Adipocyte (in vitro differentiated cells): ENCODE results near the gene MRPL52.
"Not testable (repeated sequence)": the region's sequence is repeated elsewhere in the genome, so short reads cannot be mapped to it uniquely, and the experiment has no call there.

ENCODE experiments used
- DNase-seq: peaks from one replicate; pipeline ENCODE4 v3.0.0-alpha.2; 2015; ENCODE audit warnings: low read depth
- H3K27me3 ChIP-seq: replicated peaks from 2 replicates; pipeline ENCODE4 v1.7.0; 2013; ENCODE audit warnings: mild to moderate bottlenecking, low read length, moderate library complexity; ENCODE audit not compliant: control insufficient read depth, insufficient read depth
- H3K36me3 ChIP-seq: 2 replicates; pipeline ENCODE4 v1.7.0; 2013; ENCODE audit warnings: low read length, mild to moderate bottlenecking, moderate library complexity; ENCODE audit not compliant: control insufficient read depth, insufficient read depth, severe bottlenecking
- H3K4me1 ChIP-seq: 2 replicates; pipeline ENCODE4 v1.7.0; 2013; ENCODE audit warnings: mild to moderate bottlenecking, low read length, moderate library complexity; ENCODE audit not compliant: control insufficient read depth, insufficient read depth
- H3K4me3 ChIP-seq: 2 replicates; pipeline ENCODE4 v1.7.0; 2013; ENCODE audit warnings: mild to moderate bottlenecking, low read length, moderate library complexity
- H3K9ac ChIP-seq: 2 replicates; pipeline ENCODE4 v1.7.0; 2013; ENCODE audit warnings: mild to moderate bottlenecking, low read length, moderate library complexity
- H3K9me3 ChIP-seq: 2 replicates; pipeline ENCODE4 v1.7.0; 2013; ENCODE audit warnings: mild to moderate bottlenecking, low read length, moderate library complexity; ENCODE audit not compliant: control insufficient read depth

Gene MRPL52

DNA sequence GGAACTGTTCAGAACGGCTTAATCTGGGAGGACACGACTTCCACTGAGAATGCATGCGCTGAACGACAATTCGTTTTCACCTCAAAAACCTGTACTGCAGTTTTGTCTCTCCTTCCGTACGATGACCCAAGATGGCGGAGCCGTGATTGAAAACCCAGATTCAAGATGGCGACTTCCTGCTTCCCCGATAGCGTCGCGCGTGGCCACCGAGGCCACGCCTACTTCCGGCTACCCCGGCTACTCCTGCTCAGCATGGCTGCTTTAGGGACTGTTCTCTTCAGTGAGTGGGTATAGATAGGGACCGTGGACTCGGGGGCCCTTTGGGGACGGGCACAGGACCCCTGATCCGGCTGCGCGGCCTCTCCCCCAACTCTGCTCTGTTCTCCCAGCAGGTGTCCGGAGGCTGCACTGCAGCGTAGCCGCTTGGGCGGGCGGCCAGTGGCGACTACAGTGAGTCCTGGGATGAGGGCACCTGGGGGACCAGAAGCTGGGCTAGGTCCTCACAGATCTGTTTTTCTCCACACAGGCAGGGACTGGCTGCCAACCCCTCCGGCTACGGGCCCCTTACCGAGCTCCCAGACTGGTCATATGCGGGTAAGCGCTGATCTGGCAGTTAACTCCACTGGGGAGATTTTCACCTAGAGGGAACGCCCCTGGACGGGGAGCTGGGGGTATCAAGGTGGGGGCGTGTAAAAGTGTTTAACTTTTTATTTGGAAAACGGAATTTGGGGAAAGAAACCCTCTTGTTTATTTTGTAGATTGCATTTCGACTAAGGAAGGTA, at the start of gene MRPL52:
MRPL52 (plus strand) TSS at position 227 of the 782 bp plus-strand sequence; CDS start at position 253, 26 bp downstream.
- no peaks in the 10 kb centered on the region for H3K9me3 ChIP-seq
- no peaks in the 10 kb centered on the region for H3K27me3 ChIP-seq
- peak within 1 kb of the TSS; percentile 91 for H3K9ac ChIP-seq
- peak within 1 kb of the TSS; percentile 95 for H3K4me3 ChIP-seq
- peak; percentile 94 for DNase-seq
- H3K36me3 ChIP-seq: peaks cover 11% of the 10 kb centered on the region
- peaks cover 11% of the 10 kb centered on the region for H3K4me1 ChIP-seq

DNA sequence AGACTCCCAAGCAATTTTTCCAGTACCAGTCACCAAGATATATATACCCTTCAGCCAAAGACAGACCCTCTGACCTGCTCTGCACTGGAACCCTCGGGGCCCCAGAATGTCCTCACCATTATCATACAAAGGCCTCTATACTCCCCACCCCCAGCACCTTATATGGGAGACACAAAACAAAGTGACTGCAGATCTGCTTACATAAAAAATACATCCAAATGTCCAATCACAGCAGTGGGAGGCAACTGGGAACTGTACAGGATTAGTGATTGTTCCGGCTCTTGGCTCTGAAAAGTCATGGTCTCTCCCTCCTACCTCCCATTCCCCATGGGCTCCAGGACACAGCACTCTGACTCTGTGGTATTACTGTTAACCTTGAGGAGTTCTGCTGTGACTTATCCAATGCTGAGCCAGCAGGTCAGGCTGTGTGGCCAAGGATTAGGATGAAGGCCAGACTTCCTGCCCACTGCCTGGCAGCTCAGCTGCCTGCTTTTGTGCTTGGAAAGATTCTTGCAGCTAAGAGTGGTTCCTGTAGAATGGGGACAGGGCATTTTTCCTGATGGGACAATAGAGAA, 49.5 kb upstream of the MRPL52 start:
- peak; percentile 13 for DNase-seq

DNA sequence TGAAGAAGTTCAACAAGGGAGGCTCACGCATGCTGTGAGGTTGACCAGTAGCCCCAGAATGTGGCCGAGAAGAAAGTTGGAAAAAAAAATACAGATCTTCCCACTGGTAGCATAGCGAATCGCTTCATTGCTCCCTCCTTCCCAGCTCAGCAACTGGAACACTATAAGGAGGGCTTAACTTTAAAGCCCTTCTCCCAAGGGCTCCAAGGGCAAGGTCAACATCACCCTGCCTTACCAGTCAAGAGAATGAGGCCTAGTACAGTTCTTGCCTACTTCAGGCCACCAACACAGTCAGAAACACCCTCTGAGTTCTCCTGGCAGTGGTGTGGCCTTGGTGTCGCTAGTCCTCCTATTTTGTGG, 48.8 kb upstream of the MRPL52 start:
- Histone ChIP-seq H3K9ac (no peak overlapping the region), H3K9me3 (no peaks in the 10 kb centered on the region), H3K4me1 (peaks cover 16% of the 10 kb centered on the region), H3K27me3 (no peaks in the 10 kb centered on the region), H3K36me3 (no peaks in the 10 kb centered on the region), H3K4me3 (no peak overlapping the region)
- no peak for DNase-seq

More for the DNA sequence above, 49.5 kb upstream of the MRPL52 start:
- Histone ChIP-seq H3K36me3 (peaks cover under 1% of the 10 kb centered on the region), H3K4me3 (no peak overlapping the region), H3K9me3 (no peaks in the 10 kb centered on the region), H3K9ac (no peak overlapping the region), H3K27me3 (no peaks in the 10 kb centered on the region), H3K4me1 (peaks cover 16% of the 10 kb centered on the region)

- peaks cover 16% of the 10 kb centered on the region for H3K4me1 ChIP-seq
- no peak overlapping the region for H3K4me3 ChIP-seq
- H3K27me3 ChIP-seq: no peaks in the 10 kb centered on the region
- no peaks in the 10 kb centered on the region for H3K9me3 ChIP-seq
- no peak overlapping the region for H3K9ac ChIP-seq
- H3K36me3 ChIP-seq: no peaks in the 10 kb centered on the region
- peak; percentile 22 for DNase-seq
Measured at GRCh38 chr14:22781301-22781991, 48.2 kb upstream of the MRPL52 start.

- no peak for DNase-seq
- Histone ChIP-seq H3K4me3 (no peak overlapping the region), H3K4me1 (peaks cover 8% of the 10 kb centered on the region), H3K9ac (no peak overlapping the region), H3K27me3 (no peaks in the 10 kb centered on the region), H3K9me3 (no peaks in the 10 kb centered on the region), H3K36me3 (no peaks in the 10 kb centered on the region)
Measured at GRCh38 chr14:22786685-22787084, 43.0 kb upstream of the MRPL52 start.

DNA sequence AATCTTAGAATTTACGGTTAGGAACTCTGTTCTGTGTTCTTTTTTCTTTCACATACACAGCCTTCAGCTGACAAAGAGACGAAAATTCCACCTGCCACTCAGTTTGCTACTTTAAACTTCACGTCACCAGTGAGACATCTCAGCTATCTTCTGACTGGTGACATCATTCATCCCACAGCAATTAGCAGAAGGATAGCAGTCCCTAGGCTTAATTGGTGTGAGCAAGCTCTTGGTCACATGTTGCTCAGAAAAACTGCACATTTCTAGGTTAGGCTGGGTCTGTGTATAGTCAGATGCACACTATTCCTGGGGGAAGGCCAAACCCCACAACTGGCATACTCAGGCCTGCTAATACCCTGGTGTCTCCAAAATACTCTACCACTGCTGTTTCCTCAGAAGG, 38.4 kb upstream of the MRPL52 start:
- Histone ChIP-seq H3K4me3 (no peak overlapping the region), H3K4me1 (peaks cover 6% of the 10 kb centered on the region), H3K9me3 (no peaks in the 10 kb centered on the region), H3K27me3 (no peaks in the 10 kb centered on the region), H3K9ac (no peak overlapping the region), H3K36me3 (no peaks in the 10 kb centered on the region)
- peak; percentile 43 for DNase-seq

- no peaks in the 10 kb centered on the region for H3K36me3 ChIP-seq
- H3K4me1 ChIP-seq: peaks cover 6% of the 10 kb centered on the region
- DNase-seq: no peak
- peaks cover 6% of the 10 kb centered on the region for H3K27me3 ChIP-seq
- H3K4me3 ChIP-seq: no peak overlapping the region
- H3K9me3 ChIP-seq: no peaks in the 10 kb centered on the region
- no peak overlapping the region for H3K9ac ChIP-seq
Measured at GRCh38 chr14:22792158-22792557, 37.5 kb upstream of the MRPL52 start.

DNA sequence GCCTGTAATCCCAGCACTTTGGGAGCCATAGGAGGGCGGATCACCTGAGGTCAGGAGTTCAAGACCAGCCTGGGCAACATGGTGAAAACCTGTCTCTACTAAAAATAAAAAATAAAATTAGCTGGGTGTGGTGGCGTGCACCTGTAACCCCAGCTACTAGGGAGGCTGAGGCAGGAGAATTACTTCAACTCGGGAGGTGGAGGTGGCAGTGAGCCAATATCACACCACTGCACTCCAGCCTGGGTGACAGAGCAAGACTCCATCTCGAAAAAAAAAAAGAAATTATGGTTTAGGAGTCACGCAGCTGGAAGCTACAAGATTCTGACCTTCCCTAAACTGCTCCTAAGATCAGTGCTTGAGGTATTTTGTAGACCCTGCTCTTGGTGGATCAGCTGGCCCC, 36.1 kb upstream of the MRPL52 start:
- not testable (repeated sequence) for H3K4me3 ChIP-seq, DNase-seq, H3K9me3 ChIP-seq, H3K9ac ChIP-seq, H3K36me3 ChIP-seq
- Histone ChIP-seq H3K4me1 (peaks cover 10% of the 10 kb centered on the region), H3K27me3 (peaks cover 10% of the 10 kb centered on the region)

DNA sequence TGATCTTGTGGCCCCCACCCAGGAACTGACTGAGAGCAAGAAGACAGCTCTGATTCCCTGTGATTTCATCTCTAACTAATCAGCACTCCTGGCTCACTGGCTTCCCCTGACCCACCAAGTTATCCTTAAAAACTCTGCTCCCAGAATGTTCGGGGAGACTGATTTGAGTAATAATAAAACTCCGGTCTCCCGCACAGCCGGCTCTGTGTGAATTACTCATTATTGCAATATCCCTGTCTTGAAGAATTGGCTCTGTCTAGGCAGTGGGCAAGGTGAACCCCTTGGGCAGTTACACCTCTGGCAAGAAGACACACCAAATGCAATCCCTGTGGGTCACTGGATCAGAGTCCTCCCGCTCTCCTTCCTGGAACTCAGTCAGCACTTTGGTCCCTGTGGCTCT, 35.7 kb upstream of the MRPL52 start:
- DNase-seq: no peak
- Histone ChIP-seq H3K9me3 (no peaks in the 10 kb centered on the region), H3K9ac (no peak overlapping the region), H3K4me1 (peaks cover 14% of the 10 kb centered on the region), H3K4me3 (no peak overlapping the region), H3K27me3 (peaks cover 10% of the 10 kb centered on the region), H3K36me3 (no peaks in the 10 kb centered on the region)

DNA sequence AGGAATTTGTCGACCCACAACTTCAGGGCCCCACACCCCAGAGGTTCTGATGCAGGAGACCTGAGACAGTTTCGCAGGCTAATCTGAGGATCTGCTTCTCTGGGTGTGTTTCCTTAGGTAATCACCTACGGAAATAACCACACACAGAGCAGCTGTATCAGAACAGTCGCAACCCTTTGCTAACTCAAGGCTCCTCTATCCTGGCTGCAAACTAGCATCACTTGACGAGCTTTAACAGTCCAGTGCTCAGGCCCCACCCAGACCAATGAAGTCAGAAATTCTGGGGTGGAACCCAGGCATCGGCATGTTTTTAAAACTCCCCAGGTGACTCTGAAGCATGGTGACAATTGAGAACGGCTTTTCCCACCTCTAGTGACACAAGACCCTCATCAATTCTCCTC, 35.1 kb upstream of the MRPL52 start:
- Histone ChIP-seq H3K9me3 (no peaks in the 10 kb centered on the region), H3K9ac (no peak overlapping the region), H3K27me3 (peaks cover 10% of the 10 kb centered on the region), H3K4me1 (peaks cover 16% of the 10 kb centered on the region), H3K36me3 (no peaks in the 10 kb centered on the region), H3K4me3 (no peak overlapping the region)
- DNase-seq: no peak

- no peak for DNase-seq
- Histone ChIP-seq H3K9me3 (no peaks in the 10 kb centered on the region), H3K4me3 (no peak overlapping the region), H3K4me1 (peaks cover 10% of the 10 kb centered on the region), H3K9ac (no peak overlapping the region), H3K27me3 (peaks cover 10% of the 10 kb centered on the region), H3K36me3 (no peaks in the 10 kb centered on the region)
Measured at GRCh38 chr14:22796087-22796707, 33.5 kb upstream of the MRPL52 start.
